H1 (cell line): ENCODE results near the gene PLPPR4.

Experiments
- CHD1 ChIP-seq: IDR thresholded peaks from 2 replicates; pipeline ENCODE4 v1.6.1; 2012; ENCODE audit warnings: low read depth, low read length, improper control_type of control experiment
- CTCF ChIP-seq, 3 experiments: IDR thresholded peaks; 1 replicate in 2 of 3; 2 replicates in 1 of 3; pipeline versions ENCODE4 v1.5.1 to v1.6.1; 2011; ENCODE audit warnings: low read length in 3 of 3, mild to moderate bottlenecking in 3 of 3, inconsistent platforms in 2 of 3, low read depth in 1 of 3, moderate library complexity in 1 of 3; ENCODE audit not compliant: insufficient read depth in 1 of 3; ENCODE audit errors: control extremely low read depth in 1 of 3

- no peak for TF ChIP-seq CTCF (IDR thresholded peaks at IDR 0.05; ENCODE audit: control extremely low read depth in 1 of 3, insufficient read depth in 1 of 3, low read depth in 1 of 3, low read length in 3 of 3)
- TF ChIP-seq CHD1, result no peak
Observed at GRCh38 chr1:99328171-99328570, 63.9 kb downstream of the PLPPR4 start.
